Endothelial cell (in vitro differentiated cells): Measurements from ENCODE around the gene CCDC54. TPM values are rescaled to one million over a fixed set of nuclear protein-coding genes. Genes with fewer than 3 reads are reported as not detected.

Experiments used
- DNase-seq: peaks from one replicate; pipeline ENCODE4 v3.0.0; 2021; ENCODE audit warnings: low spot score
- H3K27ac Mint-ChIP-seq: one replicate; pipeline ENCODE4 v1.8.0; 2021; ENCODE audit warnings: mixed read lengths, inconsistent platforms; ENCODE audit not compliant: unreplicated experiment
- H3K27me3 Mint-ChIP-seq: one replicate; pipeline ENCODE4 v1.8.0; 2021; ENCODE audit warnings: mild to moderate bottlenecking, moderate library complexity, mixed read lengths, inconsistent platforms; ENCODE audit not compliant: unreplicated experiment
- H3K36me3 Mint-ChIP-seq: one replicate; pipeline ENCODE4 v1.8.0; 2021; ENCODE audit warnings: mild to moderate bottlenecking, low read depth, mixed read lengths, inconsistent platforms; ENCODE audit not compliant: unreplicated experiment
- H3K4me1 Mint-ChIP-seq: one replicate; pipeline ENCODE4 v1.8.0; 2021; ENCODE audit warnings: mild to moderate bottlenecking, mixed read lengths, inconsistent platforms; ENCODE audit not compliant: unreplicated experiment
- H3K4me3 Mint-ChIP-seq: one replicate; pipeline ENCODE4 v1.8.0; 2021; ENCODE audit warnings: mild to moderate bottlenecking, mixed read lengths, inconsistent platforms; ENCODE audit not compliant: unreplicated experiment
- H3K9me3 Mint-ChIP-seq: one replicate; pipeline ENCODE4 v1.8.0; 2021; ENCODE audit warnings: mixed read lengths, inconsistent platforms; ENCODE audit not compliant: unreplicated experiment
- CTCF ChIP-seq: fragments of 200-600 bp; sonication (generic); IDR thresholded peaks from one replicate; pipeline ENCODE4 v1.5.0; 2021; ENCODE audit warnings: antibody characterized with exemption; ENCODE audit not compliant: unreplicated experiment
- total RNA-seq: library from RNA; stranded (reverse); fragmentation: NEBNext Ultra II Directional; extraction: Animal tissue kit (Norgen Biotek cat#: 25700); gene quantifications from one replicate; pipeline ENCODE4 v1.2.1, GENCODE V29; 2021; ENCODE audit not compliant: unreplicated experiment

The CCDC54 gene
- total RNA-seq, 1 donor from 2014 or later, result not detected

GRCh38 chr3:107412376-107412775, 35.1 kb downstream of the CCDC54 start:
- no peak overlapping the region for H3K27ac Mint-ChIP-seq
- H3K36me3 Mint-ChIP-seq, result peaks cover 15% of the 10 kb centered on the region
- no peak for DNase-seq
- H3K27me3 Mint-ChIP-seq, result peaks cover 1% of the 10 kb centered on the region
- peaks cover 5% of the 10 kb centered on the region for H3K9me3 Mint-ChIP-seq
- peaks cover 4% of the 10 kb centered on the region for H3K4me1 Mint-ChIP-seq
- no peak for TF ChIP-seq CTCF
- no peak overlapping the region for H3K4me3 Mint-ChIP-seq

DNA sequence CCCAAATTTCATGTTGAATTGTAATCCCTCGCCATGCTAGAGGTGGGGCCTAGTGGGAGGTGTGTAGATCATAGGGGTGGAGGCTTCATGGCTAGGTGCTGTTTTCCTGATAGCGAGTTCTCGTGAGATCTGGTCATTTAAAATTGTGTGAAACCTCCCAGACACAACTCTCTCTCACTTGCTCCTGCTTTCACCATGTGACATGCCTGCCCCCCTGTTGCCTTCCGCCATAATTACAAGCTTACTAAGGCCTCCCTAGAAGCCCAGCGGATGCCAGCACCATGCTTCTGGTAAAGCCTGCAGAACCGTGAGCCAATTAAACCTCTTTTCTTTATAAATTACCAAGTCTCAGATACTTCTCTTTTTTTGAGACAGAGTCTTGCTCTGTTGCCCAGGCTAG, 36.0 kb downstream of the CCDC54 start:
- H3K27ac Mint-ChIP-seq, result no peak overlapping the region
- peak overlapping the region; percentile 4 for H3K4me3 Mint-ChIP-seq
- H3K4me1 Mint-ChIP-seq, result peaks cover 4% of the 10 kb centered on the region
- H3K9me3 Mint-ChIP-seq, result peaks cover 5% of the 10 kb centered on the region
- DNase-seq, result no peak
- no peak for TF ChIP-seq CTCF
- H3K27me3 Mint-ChIP-seq, result peaks cover 1% of the 10 kb centered on the region
- H3K36me3 Mint-ChIP-seq, result peaks cover 12% of the 10 kb centered on the region

GRCh38 chr3:107414325-107414964, 37.2 kb downstream of the CCDC54 start:
- Mint-ChIP-seq H3K36me3 (peaks cover 5% of the 10 kb centered on the region), H3K9me3 (peaks cover 2% of the 10 kb centered on the region), H3K4me3 (no peak overlapping the region), H3K27ac (no peak overlapping the region), H3K27me3 (no peaks in the 10 kb centered on the region), H3K4me1 (peaks cover 4% of the 10 kb centered on the region)
- TF ChIP-seq CTCF, result no peak
- DNase-seq, result no peak

- peaks cover 5% of the 10 kb centered on the region for H3K4me1 Mint-ChIP-seq
- no peak overlapping the region for H3K4me3 Mint-ChIP-seq
- TF ChIP-seq CTCF, result no peak
- H3K36me3 Mint-ChIP-seq, result no peaks in the 10 kb centered on the region
- H3K27ac Mint-ChIP-seq, result no peak overlapping the region
- H3K27me3 Mint-ChIP-seq, result no peaks in the 10 kb centered on the region
- no peak for DNase-seq
- no peaks in the 10 kb centered on the region for H3K9me3 Mint-ChIP-seq
Observed at GRCh38 chr3:107416138-107416537, 38.9 kb downstream of the CCDC54 start.

- Mint-ChIP-seq H3K36me3 (no peaks in the 10 kb centered on the region), H3K27ac (no peak overlapping the region), H3K4me1 (peaks cover 4% of the 10 kb centered on the region), H3K4me3 (no peak overlapping the region), H3K9me3 (no peaks in the 10 kb centered on the region), H3K27me3 (no peaks in the 10 kb centered on the region)
- TF ChIP-seq CTCF, result no peak
- no peak for DNase-seq
Observed at GRCh38 chr3:107416886-107417285, 39.6 kb downstream of the CCDC54 start.
